Jurkat, Clone E6-1 (cell line): ENCODE data around the gene FGF12.

Experiments used
- DNase-seq: peaks from one replicate; pipeline ENCODE4 v3.0.0-alpha.2; 2011; ENCODE audit warnings: low read depth, low spot score
- H3K4me3 ChIP-seq: 2 replicates; pipeline ENCODE4 v1.5.1; 2011; ENCODE audit warnings: mild to moderate bottlenecking, low read length, control low read depth, moderate library complexity

FGF12 gene

DNA sequence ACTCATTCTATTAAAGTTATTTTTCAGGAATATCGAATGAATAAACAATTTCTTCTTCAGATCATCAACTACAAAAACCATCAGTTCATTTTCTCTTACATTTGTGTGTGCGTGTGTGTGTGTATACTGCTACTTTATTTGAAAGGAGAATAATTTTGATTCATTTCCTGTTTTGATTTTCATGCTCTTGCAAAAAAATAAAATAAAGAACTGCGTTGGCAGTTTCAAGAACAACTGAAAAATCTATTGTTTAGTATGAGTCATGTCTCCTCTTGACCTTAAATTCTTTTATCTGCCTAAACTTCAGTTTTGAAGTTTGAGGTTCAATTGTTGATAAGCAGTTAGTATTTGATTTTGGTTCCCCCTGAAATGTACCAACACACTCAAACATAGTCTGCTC is 540.8 kb downstream of the FGF12 start:
- DNase-seq = no peak
- no peak overlapping the region for H3K4me3 ChIP-seq

- no peak overlapping the region for H3K4me3 ChIP-seq
- DNase-seq = no peak
Observed at GRCh38 chr3:192186045-192186444, 541.3 kb downstream of the FGF12 start.

- no peak overlapping the region for H3K4me3 ChIP-seq
- DNase-seq = no peak
Observed at GRCh38 chr3:192183109-192183508, 544.2 kb downstream of the FGF12 start.

DNA sequence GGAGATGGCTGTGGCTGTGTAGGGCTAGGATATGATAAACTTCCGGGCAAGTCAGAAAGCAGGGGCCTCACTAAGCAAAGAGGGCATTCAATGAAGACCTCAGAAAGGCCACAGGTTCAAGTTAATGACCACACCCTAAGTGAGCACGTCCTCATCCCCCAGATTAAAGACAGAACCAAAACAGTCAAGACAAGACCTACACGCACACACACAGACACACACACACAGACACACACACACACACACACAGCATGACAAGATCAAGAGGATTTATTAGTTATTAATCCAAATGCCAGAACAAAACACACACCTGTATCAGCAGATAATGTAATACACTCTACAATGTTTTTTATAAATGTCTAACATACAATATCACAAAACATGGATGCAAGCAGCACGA is 546.2 kb downstream of the FGF12 start:
- H3K4me3 ChIP-seq = no peak overlapping the region
- no peak for DNase-seq

DNA sequence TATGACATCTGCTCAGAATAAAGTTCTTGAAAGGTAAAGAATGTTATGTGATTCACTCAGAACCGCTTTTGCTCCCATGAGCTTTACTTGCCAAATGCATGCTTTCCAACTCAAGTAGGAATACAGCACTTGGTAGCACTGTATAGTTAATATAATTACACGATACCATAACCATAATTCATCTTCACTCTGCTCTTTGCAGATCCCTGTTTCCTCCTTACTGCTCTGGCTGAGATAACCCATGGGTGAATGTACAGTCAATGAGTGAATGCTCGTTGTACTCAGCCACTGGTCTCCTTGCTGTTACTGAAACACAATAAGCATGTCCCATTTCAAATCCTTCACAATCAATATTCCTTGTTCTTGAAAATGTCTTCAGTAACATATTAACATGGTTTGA is 550.0 kb downstream of the FGF12 start:
- H3K4me3 ChIP-seq = no peak overlapping the region
- DNase-seq = no peak

GRCh38 chr3:192174283-192174682 is 553.1 kb downstream of the FGF12 start:
- H3K4me3 ChIP-seq = no peak overlapping the region
- no peak for DNase-seq

DNA sequence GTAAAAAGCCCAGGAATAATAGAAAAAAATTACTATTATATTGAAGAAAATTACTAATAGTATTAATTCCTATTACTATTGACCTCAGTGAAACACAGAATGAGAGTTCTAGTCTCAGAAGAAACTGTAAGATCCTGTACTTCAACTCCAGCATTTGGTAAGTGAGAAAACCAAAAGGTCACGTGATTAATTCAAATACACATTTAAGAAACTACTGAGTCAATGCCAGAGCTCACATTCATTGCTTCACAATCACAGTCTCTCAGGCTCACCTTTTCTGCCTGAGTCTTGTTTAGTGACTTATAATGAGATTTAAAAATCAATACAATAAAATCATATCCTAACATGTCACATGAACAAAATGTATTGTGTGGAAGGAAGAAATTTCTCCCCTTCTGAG is 556.1 kb downstream of the FGF12 start:
- no peak overlapping the region for H3K4me3 ChIP-seq
- no peak for DNase-seq

- DNase-seq = no peak
- no peak overlapping the region for H3K4me3 ChIP-seq
Observed at GRCh38 chr3:192170659-192171058, 556.7 kb downstream of the FGF12 start.

DNA sequence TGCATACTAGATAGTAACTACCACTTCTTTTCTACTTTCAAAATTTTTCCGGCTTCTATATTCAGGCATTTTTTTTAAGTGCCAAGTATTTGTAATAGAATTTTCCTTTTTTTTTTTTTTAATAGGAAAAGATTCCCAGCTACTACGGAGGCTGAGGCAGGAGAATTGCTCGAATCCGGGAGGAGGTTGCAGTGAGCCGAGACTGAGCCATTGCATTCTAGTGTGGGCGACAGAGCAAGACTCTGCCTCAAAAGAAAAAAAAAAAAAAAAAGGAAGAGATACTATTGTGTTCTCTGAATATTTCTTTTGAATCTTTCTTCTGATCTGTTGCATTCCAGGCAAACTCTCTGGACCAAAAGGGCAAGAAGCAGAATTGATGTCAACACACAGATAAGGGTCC is 557.3 kb downstream of the FGF12 start:
- no peak overlapping the region for H3K4me3 ChIP-seq
- DNase-seq = no peak

DNA sequence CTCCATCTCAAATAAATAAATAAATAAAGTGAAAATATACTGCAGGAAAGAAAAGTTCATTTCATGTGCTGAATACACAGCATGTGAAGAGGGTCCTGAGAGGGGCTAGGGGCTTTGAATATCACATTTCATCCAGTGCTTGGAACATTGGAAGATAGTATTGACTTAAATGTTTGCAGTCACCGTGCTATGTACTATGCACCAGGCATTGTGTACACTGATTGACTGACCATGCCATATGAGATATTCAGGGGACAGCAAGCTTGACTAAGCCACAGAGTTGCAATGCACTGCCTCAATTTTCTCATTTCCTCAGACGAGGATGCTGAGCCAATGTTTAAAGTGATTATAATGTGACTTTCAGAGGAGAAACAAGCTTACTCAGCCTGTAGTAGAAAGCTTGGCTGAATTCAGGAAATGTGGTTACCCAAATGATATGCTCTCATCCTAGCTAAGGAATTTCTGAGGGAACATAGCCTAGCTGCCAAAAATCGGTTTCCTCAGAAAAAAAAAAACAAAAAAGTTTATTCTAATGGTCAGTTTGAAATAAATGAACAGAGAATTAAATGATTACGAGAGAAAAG is 557.9 kb downstream of the FGF12 start:
- no peak overlapping the region for H3K4me3 ChIP-seq
- no peak for DNase-seq

- DNase-seq = no peak
- no peak overlapping the region for H3K4me3 ChIP-seq
Observed at GRCh38 chr3:192168202-192168601, 559.1 kb downstream of the FGF12 start.

DNA sequence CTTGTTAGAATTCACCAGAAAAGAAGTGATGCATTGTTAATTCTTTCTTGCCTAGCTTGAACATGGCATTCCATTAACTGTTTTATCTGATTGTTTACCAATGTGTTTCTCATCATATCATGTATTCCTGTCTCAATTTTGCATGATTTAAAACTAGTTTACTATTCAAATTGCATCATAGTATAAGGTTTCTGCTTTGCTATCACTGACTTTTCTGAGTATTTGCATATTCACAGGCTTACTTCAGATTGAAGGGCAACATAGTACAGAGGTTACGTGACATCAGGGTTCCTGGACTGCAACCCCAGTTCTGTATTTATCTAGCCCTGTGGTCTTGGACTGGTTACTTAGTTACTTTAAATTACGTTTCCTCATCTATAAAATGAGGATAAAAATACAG is 561.8 kb downstream of the FGF12 start:
- H3K4me3 ChIP-seq = no peak overlapping the region
- no peak for DNase-seq

DNA sequence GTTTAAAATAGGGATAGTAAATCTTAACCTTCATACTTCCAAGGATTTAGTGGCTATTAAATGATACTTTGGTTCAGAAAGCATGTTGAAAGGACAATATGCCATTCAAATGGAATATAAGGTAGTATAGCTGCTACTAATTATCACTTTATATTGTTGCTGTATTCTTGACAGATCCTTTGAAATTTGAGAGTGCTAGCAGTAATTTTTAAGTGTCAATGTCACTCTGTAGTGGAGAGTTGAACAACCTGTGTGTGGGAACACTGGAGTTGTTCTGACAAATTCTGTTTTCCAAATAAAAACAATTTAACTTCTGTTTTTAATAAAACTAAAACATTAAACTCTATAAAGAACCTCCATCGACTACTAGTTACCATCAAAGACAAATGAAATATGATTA is 565.7 kb downstream of the FGF12 start:
- no peak for DNase-seq

DNA sequence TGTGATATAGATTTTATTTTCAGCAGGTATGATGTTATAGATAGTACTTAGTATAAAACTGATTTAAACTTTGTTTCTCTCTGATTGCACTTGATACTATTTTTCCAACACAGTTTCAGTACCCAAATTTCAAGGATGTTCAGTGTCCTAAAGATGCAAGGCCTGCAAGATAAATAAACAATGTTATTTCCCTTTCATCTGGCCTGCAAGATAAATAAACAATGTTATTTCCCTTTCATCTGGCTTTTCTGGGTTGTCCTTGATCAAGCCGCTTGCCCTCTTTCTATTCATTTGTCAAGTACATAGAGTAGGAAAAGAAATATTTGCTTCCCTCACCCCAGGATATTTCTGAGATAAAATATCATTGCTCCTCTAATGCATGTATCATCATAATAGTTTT is 571.0 kb downstream of the FGF12 start:
- no peak overlapping the region for H3K4me3 ChIP-seq
- DNase-seq = no peak

More for the DNA sequence above, 565.7 kb downstream of the FGF12 start:
- no peak overlapping the region for H3K4me3 ChIP-seq

GRCh38 chr3:192155194-192155593 is 572.1 kb downstream of the FGF12 start:
- H3K4me3 ChIP-seq = peak overlapping the region; percentile 15; the same call in 1 of the 2 replicates
- no peak for DNase-seq

DNA sequence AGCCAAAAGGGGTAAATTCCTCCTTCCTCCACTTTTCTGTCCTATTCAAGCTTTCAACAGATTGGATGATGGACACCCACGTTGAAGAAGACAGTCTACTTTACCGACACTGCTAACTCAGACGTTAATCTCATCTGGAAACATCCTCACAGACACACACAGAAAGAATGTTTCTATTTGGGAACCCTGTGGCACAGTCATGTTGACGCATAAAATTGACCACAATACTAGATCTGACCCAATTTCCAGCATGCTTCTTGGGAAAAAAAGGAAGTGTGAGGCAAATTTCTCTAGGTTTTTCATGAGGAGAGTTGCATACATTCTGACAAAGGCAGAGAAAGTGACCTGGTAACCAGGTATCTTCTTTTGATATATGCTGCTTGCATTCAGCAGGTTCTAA is 594.1 kb downstream of the FGF12 start:
- no peak overlapping the region for H3K4me3 ChIP-seq
- no peak for DNase-seq

GRCh38 chr3:192130534-192131132 is 596.7 kb downstream of the FGF12 start:
- H3K4me3 ChIP-seq = no peak overlapping the region
- peak; percentile 28 for DNase-seq

GRCh38 chr3:192129586-192129985 is 597.8 kb downstream of the FGF12 start:
- no peak overlapping the region for H3K4me3 ChIP-seq
- no peak for DNase-seq

DNA sequence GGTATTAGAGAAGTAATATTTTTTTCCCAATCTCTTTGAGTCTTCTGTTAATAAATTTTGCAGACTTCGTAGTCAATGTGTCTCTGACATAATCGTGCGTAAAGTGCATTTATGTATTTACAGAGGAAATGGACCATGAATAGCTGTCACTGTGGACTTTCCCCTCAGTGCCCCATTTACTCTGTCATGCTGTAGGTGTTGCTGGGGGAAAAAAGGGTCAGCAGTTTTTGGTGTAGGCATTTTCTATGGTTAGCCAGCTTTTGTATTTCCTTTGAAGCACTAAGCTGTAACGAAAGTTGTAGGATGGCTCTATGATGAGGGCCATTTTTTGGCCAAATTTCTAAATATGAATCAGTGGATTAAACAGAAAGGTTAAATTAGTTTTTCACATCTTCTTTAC is 598.4 kb downstream of the FGF12 start:
- no peak for DNase-seq
- H3K4me3 ChIP-seq = no peak overlapping the region

- H3K4me3 ChIP-seq = no peak overlapping the region
- no peak for DNase-seq
Observed at GRCh38 chr3:192128060-192128459, 599.3 kb downstream of the FGF12 start.

DNA sequence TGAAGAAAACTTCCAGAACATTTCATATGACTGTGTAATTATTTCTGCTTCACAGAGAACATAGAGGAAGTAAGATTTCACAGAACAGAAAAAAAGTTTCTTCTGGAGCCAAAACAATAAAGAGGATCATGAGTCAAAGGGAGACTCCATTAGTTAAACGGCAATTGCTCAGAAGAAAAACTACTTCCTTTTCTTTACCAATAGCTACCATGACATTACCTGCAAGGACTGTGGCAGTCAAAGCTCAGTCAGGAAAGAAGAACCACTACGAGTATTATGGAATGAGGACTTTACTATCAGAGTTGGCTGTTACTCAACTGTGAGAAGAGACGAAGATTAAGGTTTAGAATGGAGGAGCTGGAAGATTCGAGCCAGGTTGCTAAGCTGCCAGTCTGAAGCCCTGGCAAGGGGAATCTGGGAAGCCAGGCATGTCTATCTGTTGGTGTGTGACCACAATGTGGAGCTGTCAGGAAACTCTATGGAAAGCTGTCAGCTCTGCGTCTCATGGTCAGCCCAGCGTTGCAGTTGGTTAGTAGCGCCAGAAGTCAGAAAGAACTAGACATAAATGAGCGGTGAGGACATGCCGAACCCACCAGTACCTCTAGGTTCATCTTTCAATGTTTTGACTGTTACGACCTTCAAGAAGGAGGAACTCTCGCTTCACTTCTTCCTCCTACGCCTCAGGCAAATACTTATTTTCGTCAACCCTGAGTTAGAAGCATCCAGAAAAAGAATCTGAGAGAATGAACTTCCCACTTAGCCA is 604.3 kb downstream of the FGF12 start:
- no peak for DNase-seq
- no peak overlapping the region for H3K4me3 ChIP-seq
